Mesothelial cell of epicardium (in vitro differentiated cells): ENCODE data around the gene RANBP9. TPM values are rescaled to one million over a fixed set of nuclear protein-coding genes. Genes with fewer than 3 reads are reported as not detected.

Source experiments
- DNase-seq, 2 experiments: peaks; one replicate each; pipeline ENCODE4 v3.0.0; 2021; ENCODE audit warnings: low spot score in 2 of 2; ENCODE audit not compliant: unreplicated experiment in 2 of 2
- H3K27ac Mint-ChIP-seq: 2 replicates; pipeline ENCODE4 v1.8.0; 2021; ENCODE audit warnings: mixed read lengths
- H3K27me3 Mint-ChIP-seq: 2 replicates; pipeline ENCODE4 v1.8.0; 2021; ENCODE audit warnings: low read depth, mixed read lengths
- H3K36me3 Mint-ChIP-seq: 2 replicates; pipeline ENCODE4 v1.8.0; 2021; ENCODE audit warnings: mixed read lengths
- H3K4me1 Mint-ChIP-seq: 2 replicates; pipeline ENCODE4 v1.8.0; 2021; ENCODE audit warnings: mixed read lengths
- H3K4me3 Mint-ChIP-seq: 2 replicates; pipeline ENCODE4 v1.8.0; 2021; ENCODE audit warnings: mild to moderate bottlenecking, moderate library complexity, mixed read lengths
- H3K9me3 Mint-ChIP-seq: 2 replicates; pipeline ENCODE4 v1.8.0; 2021; ENCODE audit warnings: mixed read lengths
- total RNA-seq: library from RNA; stranded (reverse); gene quantifications from 3 replicates; pipeline ENCODE4 v1.2.1, GENCODE V29; 2021
- TF ChIP-seq, protein P1 (sequence below): fragments of 200-600 bp; sonication (generic); IDR thresholded peaks from one replicate; pipeline ENCODE4 v1.5.0; 2021; ENCODE audit warnings: antibody characterized with exemption; ENCODE audit not compliant: unreplicated experiment

Gene RANBP9
- 45.5 to 46.9 TPM (median 45.8 TPM) in 3 replicates for total RNA-seq

DNA sequence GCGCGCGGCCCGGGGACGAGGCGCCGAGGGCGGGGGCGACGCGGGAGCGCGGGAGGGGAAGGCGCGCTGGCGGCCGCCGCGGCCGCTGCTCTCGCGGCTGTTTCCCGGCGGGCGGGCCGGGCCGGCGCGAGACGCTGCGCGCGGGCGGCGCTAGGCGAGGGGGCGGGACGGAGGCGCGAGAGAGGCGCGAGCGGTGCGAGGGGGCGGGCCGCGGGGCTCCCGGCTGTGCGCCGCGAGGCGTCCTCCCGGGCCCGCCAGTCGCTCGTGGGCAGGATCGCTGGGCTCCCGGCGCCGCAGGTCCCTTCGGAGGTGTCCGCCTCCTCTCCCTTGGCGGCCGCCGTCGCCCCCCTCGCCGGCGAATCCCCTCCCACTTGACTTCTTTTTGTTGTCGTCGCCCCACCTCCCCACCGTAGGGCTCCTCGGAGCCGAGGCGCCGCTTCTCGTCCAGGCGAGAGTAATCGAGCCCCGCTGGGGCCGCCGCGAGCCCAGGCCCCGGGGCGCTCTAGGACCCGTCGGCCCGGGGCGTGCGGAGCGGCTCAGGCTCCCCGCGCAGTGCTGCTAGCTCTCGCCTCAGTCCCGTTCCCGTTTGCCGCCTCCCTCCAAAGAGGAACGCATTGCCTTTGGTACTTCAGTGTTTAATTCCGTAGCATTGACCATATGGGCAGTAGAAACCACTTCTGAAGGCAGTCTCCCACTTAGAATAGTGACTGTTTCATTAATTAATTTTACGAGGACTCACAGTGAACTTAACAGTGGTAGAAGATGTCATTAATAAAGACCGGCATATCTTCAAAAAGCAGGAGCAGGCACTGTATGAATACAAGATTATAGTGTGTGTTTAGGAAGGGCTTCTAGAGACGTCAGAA is at the start of gene RANBP9:
Gene RANBP9 (minus strand): TSS at position 103 of the 866 bp plus-strand sequence. CDS start 330 bp downstream, outside the sequence.
- Mint-ChIP-seq H3K36me3 (peaks cover 7% of the 10 kb centered on the region), H3K9me3 (peaks cover 5% of the 10 kb centered on the region), H3K27me3 (no peaks in the 10 kb centered on the region), H3K4me1 (peaks cover 41% of the 10 kb centered on the region), H3K4me3 (peak within 1 kb of the TSS; percentile 86), H3K27ac (peak within 1 kb of the TSS; percentile 97)
- peak; percentile 75 to 87 for DNase-seq
- TF ChIP-seq, protein P1, sequence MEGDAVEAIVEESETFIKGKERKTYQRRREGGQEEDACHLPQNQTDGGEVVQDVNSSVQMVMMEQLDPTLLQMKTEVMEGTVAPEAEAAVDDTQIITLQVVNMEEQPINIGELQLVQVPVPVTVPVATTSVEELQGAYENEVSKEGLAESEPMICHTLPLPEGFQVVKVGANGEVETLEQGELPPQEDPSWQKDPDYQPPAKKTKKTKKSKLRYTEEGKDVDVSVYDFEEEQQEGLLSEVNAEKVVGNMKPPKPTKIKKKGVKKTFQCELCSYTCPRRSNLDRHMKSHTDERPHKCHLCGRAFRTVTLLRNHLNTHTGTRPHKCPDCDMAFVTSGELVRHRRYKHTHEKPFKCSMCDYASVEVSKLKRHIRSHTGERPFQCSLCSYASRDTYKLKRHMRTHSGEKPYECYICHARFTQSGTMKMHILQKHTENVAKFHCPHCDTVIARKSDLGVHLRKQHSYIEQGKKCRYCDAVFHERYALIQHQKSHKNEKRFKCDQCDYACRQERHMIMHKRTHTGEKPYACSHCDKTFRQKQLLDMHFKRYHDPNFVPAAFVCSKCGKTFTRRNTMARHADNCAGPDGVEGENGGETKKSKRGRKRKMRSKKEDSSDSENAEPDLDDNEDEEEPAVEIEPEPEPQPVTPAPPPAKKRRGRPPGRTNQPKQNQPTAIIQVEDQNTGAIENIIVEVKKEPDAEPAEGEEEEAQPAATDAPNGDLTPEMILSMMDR, result no peak

DNA sequence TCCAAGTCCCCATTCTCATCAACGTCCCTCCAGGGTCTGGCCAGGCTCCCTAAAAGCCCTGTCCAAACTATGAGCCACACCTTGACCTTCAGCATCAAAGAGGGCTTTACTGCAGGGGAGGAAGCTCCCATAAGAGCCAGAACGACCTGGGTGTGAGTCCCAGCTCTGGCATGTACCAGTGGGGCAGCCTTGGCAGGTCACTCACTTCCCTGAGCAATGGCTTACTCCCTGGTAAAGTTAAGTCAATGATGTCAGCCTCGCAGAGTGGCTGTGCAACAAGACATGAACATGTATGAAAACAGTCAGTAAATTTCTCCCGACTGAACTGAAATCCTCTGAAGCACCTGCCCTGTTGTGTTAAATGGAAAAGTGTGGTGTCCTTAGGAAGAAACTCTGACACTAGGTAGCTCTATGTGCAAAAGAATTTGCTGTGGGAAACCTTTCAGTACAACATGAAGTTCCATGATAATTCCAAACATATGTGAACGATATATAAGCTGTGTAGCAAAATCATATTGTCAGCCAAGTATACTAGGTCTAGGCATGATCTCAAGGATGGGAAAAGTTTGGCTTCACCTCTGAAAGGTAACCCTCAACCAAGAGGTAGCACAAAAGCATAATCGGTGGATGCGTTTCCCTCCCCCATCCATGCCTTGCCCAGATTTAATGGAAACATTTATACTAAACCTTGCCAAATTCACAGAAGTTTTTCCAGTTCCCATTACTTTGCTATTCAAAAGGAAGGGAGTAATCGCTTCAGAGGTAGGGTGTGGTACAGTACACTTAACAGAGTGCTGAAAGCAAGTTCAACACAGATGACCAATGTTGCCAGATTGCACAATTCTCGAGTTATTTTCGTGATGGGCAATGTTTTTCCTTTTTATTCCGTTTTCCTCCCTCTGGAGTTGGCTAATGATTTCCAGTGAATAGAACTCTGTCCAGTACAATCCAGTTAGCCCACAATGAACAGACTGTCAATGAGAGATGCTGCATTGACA is 49.0 kb upstream of the RANBP9 start:
- DNase-seq, result no peak
- Mint-ChIP-seq H3K27ac (no peak overlapping the region), H3K9me3 (no peaks in the 10 kb centered on the region), H3K36me3 (no peaks in the 10 kb centered on the region), H3K4me1 (peaks cover 17% of the 10 kb centered on the region), H3K4me3 (no peak overlapping the region), H3K27me3 (no peaks in the 10 kb centered on the region)
- TF ChIP-seq, protein P1, result no peak

DNA sequence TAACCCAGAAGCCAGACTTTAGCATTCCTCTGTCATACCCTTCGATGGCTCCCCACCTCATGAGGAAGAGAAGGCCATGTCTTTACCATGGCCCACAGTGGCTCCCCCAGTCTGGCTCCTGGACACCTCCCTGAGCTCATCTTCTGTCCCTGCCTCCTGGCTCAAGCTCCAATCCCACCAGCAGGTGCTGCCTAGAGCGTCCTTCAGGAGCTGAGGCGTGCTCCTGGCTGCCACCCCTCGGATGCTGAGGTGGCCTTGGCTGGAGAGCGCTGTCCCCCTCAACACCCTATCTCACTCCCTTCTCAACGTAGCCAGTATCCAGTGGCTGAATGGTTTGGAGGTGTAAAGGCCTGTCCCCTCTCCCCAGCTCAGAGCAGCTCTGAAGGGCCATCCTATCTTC is 47.4 kb upstream of the RANBP9 start:
- H3K27me3 Mint-ChIP-seq, result no peaks in the 10 kb centered on the region
- no peak overlapping the region for H3K4me3 Mint-ChIP-seq
- TF ChIP-seq, protein P1, result no peak
- no peaks in the 10 kb centered on the region for H3K36me3 Mint-ChIP-seq
- peaks cover 15% of the 10 kb centered on the region for H3K4me1 Mint-ChIP-seq
- no peak overlapping the region for H3K27ac Mint-ChIP-seq
- no peaks in the 10 kb centered on the region for H3K9me3 Mint-ChIP-seq
- DNase-seq, result no peak

DNA sequence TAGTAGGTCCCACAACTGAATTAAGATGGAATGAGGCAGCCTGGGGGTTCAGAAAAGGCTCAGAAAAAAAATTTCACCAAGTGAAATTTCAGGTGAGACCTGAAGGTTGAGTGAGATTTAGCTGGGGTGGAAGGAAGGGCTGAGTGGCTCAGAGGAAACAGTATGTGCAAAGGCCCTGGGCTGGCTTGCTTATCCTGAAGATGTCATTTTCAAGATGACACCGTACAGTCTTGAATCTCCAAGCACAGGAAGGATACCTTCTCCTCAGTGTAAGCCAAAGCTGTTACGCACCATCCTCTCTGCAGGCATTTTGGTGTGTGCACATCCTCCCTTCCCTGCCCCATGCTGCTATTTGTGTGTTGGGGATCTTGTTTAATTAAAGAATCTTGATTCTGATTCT is 43.0 kb upstream of the RANBP9 start:
- Mint-ChIP-seq H3K27ac (no peak overlapping the region), H3K27me3 (no peaks in the 10 kb centered on the region), H3K9me3 (no peaks in the 10 kb centered on the region), H3K4me3 (no peak overlapping the region), H3K4me1 (no peaks in the 10 kb centered on the region), H3K36me3 (no peaks in the 10 kb centered on the region)
- TF ChIP-seq, protein P1, result no peak
- no peak for DNase-seq

DNA sequence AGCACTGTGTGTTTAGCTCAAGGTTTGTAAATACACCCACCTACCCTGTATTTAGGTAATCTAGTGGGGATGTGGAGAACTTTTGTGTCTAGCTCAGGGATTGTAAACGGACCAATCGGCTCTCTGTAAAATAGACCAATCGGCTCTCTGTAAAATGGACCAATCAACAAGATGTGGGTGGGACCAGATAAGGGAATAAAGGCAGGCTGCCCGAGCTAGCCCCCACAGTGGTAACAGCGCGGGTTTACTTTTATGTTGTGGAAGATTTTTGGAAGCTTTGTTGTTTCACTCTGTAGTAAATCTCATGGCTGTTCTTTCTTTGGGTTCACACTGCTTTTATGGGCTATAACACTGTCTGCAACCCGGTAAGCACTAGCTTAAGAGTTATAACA is 32.1 kb upstream of the RANBP9 start:
- H3K4me3 Mint-ChIP-seq, result no peak overlapping the region
- no peaks in the 10 kb centered on the region for H3K27me3 Mint-ChIP-seq
- H3K27ac Mint-ChIP-seq, result no peak overlapping the region
- no peaks in the 10 kb centered on the region for H3K4me1 Mint-ChIP-seq
- H3K9me3 Mint-ChIP-seq, result peaks cover 8% of the 10 kb centered on the region
- no peaks in the 10 kb centered on the region for H3K36me3 Mint-ChIP-seq
- TF ChIP-seq, protein P1, result no peak
- DNase-seq, result no peak
